ENCODE results near the gene ZNFX1. TPM values are rescaled to one million over a fixed set of nuclear protein-coding genes. Genes with fewer than 3 reads are reported as not detected.

ZNFX1 gene
- total RNA-seq, 1 donor from 2014 or later, result 25.0 TPM

DNA sequence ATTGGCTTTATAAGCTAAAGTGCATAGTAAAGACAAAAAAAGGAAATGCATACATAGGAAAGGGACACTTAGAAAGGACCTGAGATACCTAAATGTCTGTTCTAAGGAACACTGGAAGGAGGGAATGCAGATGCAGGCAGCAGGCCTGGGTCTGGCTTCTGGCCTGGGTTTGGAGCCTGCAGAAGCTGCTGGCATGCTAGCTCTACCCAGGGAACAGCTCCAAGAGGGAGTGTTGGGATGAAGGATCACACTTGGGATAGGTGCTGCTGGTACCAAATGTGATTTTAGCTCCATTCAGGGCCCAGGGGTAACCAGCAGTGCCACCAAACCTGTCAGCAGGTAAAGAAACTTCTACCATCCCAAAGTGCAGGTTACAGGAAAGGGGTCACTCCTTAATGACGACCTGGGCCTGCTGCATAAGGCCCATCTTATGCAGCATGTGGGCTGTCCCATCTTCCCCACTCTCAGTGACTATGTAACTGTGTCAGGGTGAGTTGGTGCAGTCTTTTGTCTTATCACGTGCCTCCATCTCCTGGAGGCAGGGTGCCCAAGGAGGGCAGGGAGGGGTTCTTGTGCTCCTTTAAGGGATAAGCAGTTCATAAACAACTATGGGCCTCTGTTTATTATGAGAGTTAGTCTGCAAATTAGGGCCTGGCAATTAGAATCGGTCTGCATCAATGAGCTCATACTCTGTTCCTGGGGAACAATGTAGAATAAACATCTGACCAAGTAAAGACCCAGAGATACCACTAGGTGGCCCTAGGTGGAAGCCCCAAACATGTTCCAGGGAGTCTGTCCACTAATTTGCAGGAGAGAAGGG lies 31.7 kb downstream of the ZNFX1 start:
- Mint-ChIP-seq H3K4me3 (ENCODE audit: unreplicated experiment) (peak overlapping the region; percentile 71), H3K9me3 (ENCODE audit: unreplicated experiment) (no peaks in the 10 kb centered on the region), H3K36me3 (ENCODE audit: low read depth, unreplicated experiment) (peaks cover 34% of the 10 kb centered on the region), H3K27ac (ENCODE audit: unreplicated experiment) (peak overlapping the region; percentile 59), H3K4me1 (ENCODE audit: unreplicated experiment) (peaks cover 33% of the 10 kb centered on the region), H3K27me3 (ENCODE audit: unreplicated experiment) (no peaks in the 10 kb centered on the region)
- TF ChIP-seq, protein P1, sequence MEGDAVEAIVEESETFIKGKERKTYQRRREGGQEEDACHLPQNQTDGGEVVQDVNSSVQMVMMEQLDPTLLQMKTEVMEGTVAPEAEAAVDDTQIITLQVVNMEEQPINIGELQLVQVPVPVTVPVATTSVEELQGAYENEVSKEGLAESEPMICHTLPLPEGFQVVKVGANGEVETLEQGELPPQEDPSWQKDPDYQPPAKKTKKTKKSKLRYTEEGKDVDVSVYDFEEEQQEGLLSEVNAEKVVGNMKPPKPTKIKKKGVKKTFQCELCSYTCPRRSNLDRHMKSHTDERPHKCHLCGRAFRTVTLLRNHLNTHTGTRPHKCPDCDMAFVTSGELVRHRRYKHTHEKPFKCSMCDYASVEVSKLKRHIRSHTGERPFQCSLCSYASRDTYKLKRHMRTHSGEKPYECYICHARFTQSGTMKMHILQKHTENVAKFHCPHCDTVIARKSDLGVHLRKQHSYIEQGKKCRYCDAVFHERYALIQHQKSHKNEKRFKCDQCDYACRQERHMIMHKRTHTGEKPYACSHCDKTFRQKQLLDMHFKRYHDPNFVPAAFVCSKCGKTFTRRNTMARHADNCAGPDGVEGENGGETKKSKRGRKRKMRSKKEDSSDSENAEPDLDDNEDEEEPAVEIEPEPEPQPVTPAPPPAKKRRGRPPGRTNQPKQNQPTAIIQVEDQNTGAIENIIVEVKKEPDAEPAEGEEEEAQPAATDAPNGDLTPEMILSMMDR (IDR thresholded peaks at IDR 0.05; ENCODE audit: unreplicated experiment), result peak; percentile 66
- peak; percentile 29 for DNase-seq (ENCODE audit: low spot score)

DNA sequence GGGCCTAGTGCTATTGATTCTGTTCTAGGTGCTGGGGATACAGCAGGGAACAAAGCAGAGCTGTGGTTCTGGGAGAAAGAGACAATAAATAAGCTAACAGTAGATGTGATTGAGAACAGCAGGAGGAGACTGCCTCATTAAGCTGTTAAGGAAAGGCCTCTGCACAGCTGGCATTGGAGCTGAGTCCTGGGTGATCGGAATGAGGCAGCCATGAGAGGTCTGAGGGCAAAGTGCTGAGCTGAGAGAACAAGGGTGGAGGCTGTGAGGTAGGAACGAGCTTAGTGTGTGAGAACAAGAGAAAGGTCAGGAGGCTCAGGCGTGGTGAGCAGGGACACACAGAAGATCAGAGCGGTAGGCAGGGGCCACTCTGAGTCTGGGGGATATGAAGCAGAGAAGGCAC lies 40.3 kb downstream of the ZNFX1 start:
- peaks cover 3% of the 10 kb centered on the region for H3K27me3 Mint-ChIP-seq (ENCODE audit: unreplicated experiment)
- H3K4me3 Mint-ChIP-seq (ENCODE audit: unreplicated experiment), result peak overlapping the region; percentile 56
- TF ChIP-seq, protein P1 (IDR thresholded peaks at IDR 0.05; ENCODE audit: unreplicated experiment), result no peak
- no peaks in the 10 kb centered on the region for H3K4me1 Mint-ChIP-seq (ENCODE audit: unreplicated experiment)
- H3K36me3 Mint-ChIP-seq (ENCODE audit: low read depth, unreplicated experiment), result peaks cover 55% of the 10 kb centered on the region
- no peak for DNase-seq (ENCODE audit: low spot score)
- no peaks in the 10 kb centered on the region for H3K9me3 Mint-ChIP-seq (ENCODE audit: unreplicated experiment)
- no peak overlapping the region for H3K27ac Mint-ChIP-seq (ENCODE audit: unreplicated experiment)

DNA sequence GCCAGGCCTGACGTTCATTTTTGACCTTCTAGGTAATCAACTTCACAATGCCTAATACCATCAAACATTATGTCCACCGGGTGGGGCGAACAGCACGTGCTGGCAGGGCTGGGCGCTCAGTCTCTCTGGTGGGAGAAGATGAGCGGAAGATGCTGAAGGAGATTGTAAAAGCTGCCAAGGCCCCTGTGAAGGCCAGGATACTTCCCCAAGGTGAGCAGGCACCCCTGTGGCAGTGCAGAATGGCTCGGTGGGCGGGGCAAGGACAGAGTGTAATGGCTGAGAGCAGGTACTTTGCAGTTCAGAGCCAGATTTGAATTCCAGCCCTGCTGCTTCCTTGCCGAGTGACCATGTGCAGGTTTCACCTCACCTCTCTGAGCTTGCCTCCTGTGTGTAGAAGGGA lies 41.6 kb downstream of the ZNFX1 start:
- Mint-ChIP-seq H3K27me3 (ENCODE audit: unreplicated experiment) (peaks cover 3% of the 10 kb centered on the region), H3K27ac (ENCODE audit: unreplicated experiment) (no peak overlapping the region), H3K36me3 (ENCODE audit: low read depth, unreplicated experiment) (peaks cover 53% of the 10 kb centered on the region), H3K4me1 (ENCODE audit: unreplicated experiment) (no peaks in the 10 kb centered on the region), H3K9me3 (ENCODE audit: unreplicated experiment) (no peaks in the 10 kb centered on the region), H3K4me3 (ENCODE audit: unreplicated experiment) (no peak overlapping the region)
- TF ChIP-seq, protein P1 (IDR thresholded peaks at IDR 0.05; ENCODE audit: unreplicated experiment), result no peak
- DNase-seq (ENCODE audit: low spot score), result no peak

DNA sequence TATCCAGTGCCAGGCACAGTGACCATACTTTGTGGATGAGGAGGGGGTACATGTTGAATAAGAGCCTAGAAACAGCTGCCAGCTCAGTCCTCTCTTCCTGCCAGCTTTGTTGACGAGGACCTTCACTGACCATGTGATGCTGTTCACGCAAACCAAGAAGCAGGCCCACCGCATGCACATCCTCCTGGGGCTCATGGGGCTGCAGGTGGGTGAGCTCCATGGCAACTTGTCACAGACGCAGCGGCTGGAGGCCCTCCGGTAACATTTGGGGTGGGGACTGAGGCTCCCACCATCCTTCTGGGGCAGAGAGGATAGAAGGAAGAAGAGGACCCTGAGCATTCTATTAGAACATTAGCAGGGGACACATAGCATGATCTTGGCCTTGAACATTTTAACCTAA lies 43.0 kb downstream of the ZNFX1 start:
- Mint-ChIP-seq H3K9me3 (ENCODE audit: unreplicated experiment) (no peaks in the 10 kb centered on the region), H3K4me3 (ENCODE audit: unreplicated experiment) (peak overlapping the region; percentile 73), H3K4me1 (ENCODE audit: unreplicated experiment) (no peaks in the 10 kb centered on the region), H3K36me3 (ENCODE audit: low read depth, unreplicated experiment) (peaks cover 57% of the 10 kb centered on the region), H3K27ac (ENCODE audit: unreplicated experiment) (no peak overlapping the region), H3K27me3 (ENCODE audit: unreplicated experiment) (peaks cover 3% of the 10 kb centered on the region)
- TF ChIP-seq, protein P1 (IDR thresholded peaks at IDR 0.05; ENCODE audit: unreplicated experiment), result no peak
- DNase-seq (ENCODE audit: low spot score), result no peak

DNA sequence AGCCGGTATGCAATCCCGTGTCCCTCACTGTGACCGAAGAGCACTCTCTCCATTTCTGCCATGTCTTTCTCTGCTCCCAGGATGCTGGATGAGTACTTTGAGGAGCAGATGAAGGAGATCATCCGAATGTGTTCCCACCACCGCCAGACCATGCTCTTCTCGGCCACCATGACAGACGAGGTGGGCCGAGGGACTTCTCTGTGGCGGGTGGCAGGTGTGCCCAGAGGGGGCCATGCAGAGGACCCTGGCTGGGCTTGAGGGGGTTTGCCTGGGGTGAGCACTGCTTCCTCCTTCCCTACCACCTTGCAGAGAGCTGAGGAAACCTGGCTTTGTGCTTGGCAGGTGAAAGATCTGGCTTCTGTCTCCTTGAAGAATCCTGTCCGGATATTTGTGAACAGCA lies 44.6 kb downstream of the ZNFX1 start:
- Mint-ChIP-seq H3K4me1 (ENCODE audit: unreplicated experiment) (no peaks in the 10 kb centered on the region), H3K27me3 (ENCODE audit: unreplicated experiment) (peaks cover 3% of the 10 kb centered on the region), H3K36me3 (ENCODE audit: low read depth, unreplicated experiment) (peaks cover 55% of the 10 kb centered on the region), H3K27ac (ENCODE audit: unreplicated experiment) (no peak overlapping the region), H3K9me3 (ENCODE audit: unreplicated experiment) (no peaks in the 10 kb centered on the region), H3K4me3 (ENCODE audit: unreplicated experiment) (no peak overlapping the region)
- TF ChIP-seq, protein P1 (IDR thresholded peaks at IDR 0.05; ENCODE audit: unreplicated experiment), result no peak
- no peak for DNase-seq (ENCODE audit: low spot score)

Data from endothelial cell (in vitro differentiated cells).